ENCODE measurements around the gene XYLT1.
"Not testable (repeated sequence)": the region's sequence is repeated elsewhere in the genome, so short reads cannot be mapped to it uniquely, and the experiment has no call there.

The XYLT1 gene

GRCh38 chr16:17312094-17312710, 158.6 kb downstream of the XYLT1 start:
- CTCF ChIA-PET, result interaction anchor here (0.7 kb wide), 2 partner anchors 9 to 48 kb away, joined by 3 read pairs; no protein-coding TSS in a partner anchor
- POLR2A ChIA-PET (ENCODE audit: low non-redundant PET), result interaction anchor here (0.7 kb wide), 1 partner anchor 22 kb away, joined by 3 read pairs; no protein-coding TSS in a partner anchor

GRCh38 chr16:17311333-17312093, 159.2 kb downstream of the XYLT1 start:
- ChIA-PET POLR2A (ENCODE audit: low non-redundant PET) (no interaction called here), CTCF (no interaction called here)
- H3K27ac ChIP-seq, result no peak overlapping the region
- no peak for DNase-seq (ENCODE audit: low spot score)
- no peak for TF ChIP-seq CTCF (conservative IDR thresholded peaks at IDR 0.05; ENCODE audit: low read depth)

More at GRCh38 chr16:17312094-17312710, 158.6 kb downstream of the XYLT1 start:
- no peak overlapping the region for H3K27ac ChIP-seq
- no peak for TF ChIP-seq CTCF (conservative IDR thresholded peaks at IDR 0.05; ENCODE audit: low read depth)
- peak; percentile 64 for DNase-seq (ENCODE audit: low spot score)

- DNase-seq (ENCODE audit: low spot score), result no peak
- no peak for TF ChIP-seq CTCF (conservative IDR thresholded peaks at IDR 0.05; ENCODE audit: low read depth)
- H3K27ac ChIP-seq, result no peak overlapping the region
- POLR2A ChIA-PET (ENCODE audit: low non-redundant PET), result no interaction called here
- CTCF ChIA-PET, result no interaction called here
These were observed 161.2 kb downstream of the XYLT1 start for GRCh38 chr16:17309510-17309909.

GRCh38 chr16:17308186-17308585, 162.6 kb downstream of the XYLT1 start:
- POLR2A ChIA-PET (ENCODE audit: low non-redundant PET), result no interaction called here
- DNase-seq (ENCODE audit: low spot score), result no peak
- TF ChIP-seq CTCF (conservative IDR thresholded peaks at IDR 0.05; ENCODE audit: low read depth), result no peak
- no peak overlapping the region for H3K27ac ChIP-seq
- CTCF ChIA-PET, result no interaction called here

- H3K27ac ChIP-seq, result no peak overlapping the region
- TF ChIP-seq CTCF (conservative IDR thresholded peaks at IDR 0.05; ENCODE audit: low read depth), result no peak
- CTCF ChIA-PET, result no interaction called here
- DNase-seq (ENCODE audit: low spot score), result no peak
- POLR2A ChIA-PET (ENCODE audit: low non-redundant PET), result no interaction called here
These were observed 163.3 kb downstream of the XYLT1 start for GRCh38 chr16:17307504-17307903.

- CTCF ChIA-PET, result no interaction called here
- POLR2A ChIA-PET (ENCODE audit: low non-redundant PET), result no interaction called here
- H3K27ac ChIP-seq, result no peak overlapping the region
- TF ChIP-seq CTCF (conservative IDR thresholded peaks at IDR 0.05; ENCODE audit: low read depth), result no peak
- DNase-seq (ENCODE audit: low spot score), result no peak
These were observed 164.0 kb downstream of the XYLT1 start for GRCh38 chr16:17306745-17307144.

GRCh38 chr16:17306211-17306610, 164.5 kb downstream of the XYLT1 start:
- H3K27ac ChIP-seq; POLR2A ChIA-PET (ENCODE audit: low non-redundant PET); DNase-seq (ENCODE audit: low spot score); CTCF ChIA-PET: not testable (repeated sequence)
